ENCODE data around the gene SCFD2.

Gene SCFD2

GRCh38 chr4:52911684-52912294, 454.1 kb downstream of the SCFD2 start:
- DNase-seq, result peak; percentile 86

GRCh38 chr4:52910115-52910514, 455.7 kb downstream of the SCFD2 start:
- DNase-seq, result no peak

DNA sequence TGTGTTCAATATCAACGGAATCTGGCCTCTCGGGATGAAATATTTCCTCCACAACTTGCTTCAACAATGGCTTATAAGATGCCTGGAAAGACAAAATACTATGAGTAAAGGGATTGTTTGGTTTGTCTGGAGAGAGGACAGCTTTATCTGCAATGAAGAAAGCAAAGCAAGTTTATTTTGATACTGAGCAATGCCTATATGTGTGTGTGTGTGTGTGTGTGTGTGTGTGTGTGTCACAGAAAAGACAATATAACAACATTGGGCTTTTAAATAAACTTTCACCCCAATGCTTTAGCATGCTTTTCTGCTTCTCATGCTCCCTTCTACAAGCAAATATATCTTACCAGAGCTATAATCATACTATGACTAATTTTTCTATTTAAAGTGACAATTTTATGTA, 458.4 kb downstream of the SCFD2 start:
- no peak for DNase-seq

- DNase-seq, result no peak
Observed at GRCh38 chr4:52904421-52904820, 461.4 kb downstream of the SCFD2 start.

DNA sequence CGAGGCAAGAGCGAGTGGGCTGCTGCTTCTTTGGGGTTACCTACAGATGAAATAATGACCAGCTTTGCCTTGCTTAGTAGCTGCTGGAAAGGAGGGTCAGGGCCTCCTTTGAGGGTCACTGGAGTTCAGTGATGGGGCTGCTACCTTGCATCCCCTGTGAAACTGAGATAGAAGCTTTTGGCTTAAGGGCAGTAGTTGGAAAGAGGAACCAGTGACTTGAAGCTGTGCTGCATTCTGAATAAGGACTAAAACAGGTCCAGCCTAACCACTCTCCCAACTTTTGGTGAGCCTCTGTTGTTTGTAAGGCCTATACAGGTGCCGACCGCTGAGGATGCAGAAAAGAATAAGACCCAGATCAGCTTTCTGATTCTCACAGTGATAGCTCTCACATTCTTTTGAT, 462.6 kb downstream of the SCFD2 start:
- no peak for DNase-seq

- no peak for DNase-seq
Observed at GRCh38 chr4:52894443-52894842, 471.4 kb downstream of the SCFD2 start.

GRCh38 chr4:52892880-52893279, 473.0 kb downstream of the SCFD2 start:
- DNase-seq, result no peak

DNA sequence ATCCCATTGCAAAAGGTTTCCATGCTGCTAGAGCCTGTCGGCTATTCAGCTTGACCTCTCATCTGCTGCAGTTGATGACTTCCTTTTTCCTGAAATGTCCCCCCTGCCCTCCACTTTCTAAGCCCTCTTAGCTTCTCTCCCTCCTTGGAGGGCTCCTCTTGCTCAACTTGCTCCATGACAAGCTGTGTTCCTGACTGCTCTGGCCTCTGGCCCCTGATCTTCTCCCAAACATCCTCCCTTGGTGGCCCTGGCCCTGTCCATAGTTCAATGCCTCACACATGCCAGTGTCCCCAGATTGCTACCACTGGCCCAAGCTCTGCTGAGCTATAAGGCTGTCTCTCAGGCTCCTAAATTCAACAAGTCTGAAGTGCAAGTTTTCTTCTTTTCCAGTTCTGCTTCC, 474.1 kb downstream of the SCFD2 start:
- DNase-seq, result no peak

- no peak for DNase-seq
Observed at GRCh38 chr4:52890521-52890791, 475.4 kb downstream of the SCFD2 start.

DNA sequence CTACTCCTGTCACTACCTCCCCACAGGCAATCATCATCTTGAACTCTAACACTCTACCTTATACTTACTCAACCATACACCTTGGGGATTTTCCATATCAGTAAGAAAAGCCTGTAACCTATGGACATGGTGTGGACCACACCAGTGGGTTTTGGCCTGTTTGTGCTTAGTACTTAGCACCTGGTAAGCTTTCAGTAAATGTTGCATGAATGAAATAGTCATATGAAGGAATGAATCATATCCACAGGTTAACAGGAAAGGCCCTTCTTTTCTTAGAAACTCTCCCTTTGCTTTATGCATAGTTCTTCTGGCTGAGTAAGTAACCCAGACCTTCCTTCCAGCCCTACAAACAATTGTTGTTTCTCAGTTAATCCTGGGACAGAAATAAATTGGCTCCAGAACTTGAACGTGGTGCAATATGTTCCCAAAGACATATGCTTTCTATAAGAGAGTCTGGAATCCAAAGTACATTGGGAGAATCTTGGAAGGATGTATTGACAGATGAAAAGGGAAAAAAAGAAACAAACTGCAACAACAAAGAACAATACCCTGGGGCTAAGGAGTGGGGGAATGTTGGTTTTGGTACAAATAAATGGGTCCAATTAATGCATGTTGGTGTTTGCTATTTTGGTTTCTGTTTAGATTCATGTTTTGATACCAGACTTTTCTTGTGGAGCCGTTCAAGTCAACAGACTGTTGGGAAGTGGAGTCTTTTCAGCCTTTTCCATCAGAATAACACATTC, 475.9 kb downstream of the SCFD2 start:
- DNase-seq, result no peak

GRCh38 chr4:52889354-52889753, 476.5 kb downstream of the SCFD2 start:
- DNase-seq, result no peak

GRCh38 chr4:52884994-52885393, 480.9 kb downstream of the SCFD2 start:
- DNase-seq, result no peak

DNA sequence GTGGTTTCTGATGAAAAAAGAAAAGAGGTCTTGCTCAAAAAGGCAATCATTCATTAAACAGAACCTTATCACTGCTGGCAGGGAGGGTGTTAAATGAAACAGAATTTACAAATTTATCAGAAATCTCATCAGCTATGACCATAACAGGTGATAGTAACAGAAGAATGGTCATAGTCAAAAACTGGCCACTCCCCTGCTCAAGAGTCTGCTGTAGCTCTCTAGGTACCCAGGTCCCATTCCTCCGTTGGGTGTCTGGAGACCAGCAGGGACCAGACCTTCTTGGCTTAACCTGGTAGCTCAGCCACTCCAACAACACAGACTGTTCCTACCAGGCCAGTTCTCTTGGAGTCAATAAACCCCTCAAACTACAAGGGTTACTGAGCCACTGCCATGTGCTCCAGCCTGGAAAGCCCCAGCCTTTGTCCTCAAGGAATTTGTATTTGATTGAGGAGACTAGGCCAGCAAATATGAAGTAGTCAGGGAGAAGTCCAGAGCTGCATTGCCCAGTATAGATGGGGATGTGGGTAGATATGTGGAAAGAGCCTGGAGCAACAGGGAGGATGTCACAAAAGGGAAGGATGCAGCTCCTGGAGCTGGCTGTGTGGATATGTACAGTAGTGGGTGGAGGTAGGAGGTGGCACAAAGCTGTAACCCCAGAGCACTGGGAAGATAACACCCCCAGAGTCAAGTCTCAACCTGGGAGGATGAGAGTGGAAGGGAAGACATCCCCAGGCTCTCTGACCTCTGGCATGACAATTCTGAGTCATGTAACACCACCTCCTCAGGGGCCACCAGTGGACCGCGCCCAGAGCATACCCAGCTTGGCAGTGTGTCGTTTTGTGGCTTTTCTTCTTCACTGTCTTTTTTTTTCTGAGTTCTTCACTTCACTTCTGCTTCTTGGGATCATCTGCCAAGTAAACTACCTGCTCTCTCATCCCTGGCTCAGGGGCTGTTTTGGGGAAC, 481.9 kb downstream of the SCFD2 start:
- no peak for DNase-seq

- no peak for DNase-seq
Observed at GRCh38 chr4:52883183-52883621, 482.7 kb downstream of the SCFD2 start.

- no peak for DNase-seq
Observed at GRCh38 chr4:52880994-52881393, 484.9 kb downstream of the SCFD2 start.

GRCh38 chr4:52879471-52879870, 486.4 kb downstream of the SCFD2 start:
- DNase-seq, result peak; percentile 6

DNA sequence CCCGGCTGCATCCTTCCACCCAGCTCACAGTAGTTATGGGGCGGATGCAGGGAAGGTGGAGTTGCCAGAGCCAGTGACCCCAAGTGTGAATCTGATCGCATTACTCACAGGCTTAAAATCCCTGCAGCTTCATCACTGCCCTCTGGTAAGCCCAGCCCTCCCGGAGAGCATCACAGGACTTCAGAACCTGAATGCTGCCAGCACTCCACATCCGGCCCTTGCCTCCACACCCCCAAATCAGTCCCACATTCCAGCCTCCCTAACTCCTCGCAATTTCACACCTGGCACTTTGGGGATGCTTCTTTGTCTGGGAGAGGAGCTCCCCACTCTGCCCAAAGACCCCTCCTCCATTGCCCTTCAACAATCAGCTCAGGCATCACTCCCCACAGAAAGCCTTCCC, 488.2 kb downstream of the SCFD2 start:
- no peak for DNase-seq

GRCh38 chr4:52877036-52877435, 488.8 kb downstream of the SCFD2 start:
- DNase-seq, result no peak

- no peak for DNase-seq
Observed at GRCh38 chr4:52876069-52876468, 489.8 kb downstream of the SCFD2 start.

GRCh38 chr4:52874948-52875347, 490.9 kb downstream of the SCFD2 start:
- no peak for DNase-seq

DNA sequence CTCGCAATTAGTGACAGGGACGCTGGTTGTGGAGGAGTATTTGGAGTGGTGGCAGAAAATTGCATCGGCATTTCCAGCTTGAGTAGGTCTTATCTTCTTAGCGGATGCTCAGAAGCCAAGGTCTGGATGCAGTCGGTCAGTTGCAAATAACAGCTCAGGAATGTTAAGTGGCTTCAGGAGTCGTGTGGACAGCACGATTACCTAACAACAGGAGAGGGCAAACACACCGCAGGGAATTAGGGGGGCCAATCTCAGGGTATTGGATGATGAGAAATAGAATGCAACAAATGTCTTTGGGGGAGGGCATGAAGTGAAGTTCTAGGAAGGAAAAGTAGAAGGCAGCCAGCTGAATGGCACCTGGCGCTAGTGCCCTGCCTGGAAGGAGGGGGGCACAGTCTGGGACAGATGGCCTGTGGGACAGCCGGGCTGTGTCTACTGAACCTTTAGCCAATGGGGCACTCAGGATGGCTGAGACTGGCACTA, 492.0 kb downstream of the SCFD2 start:
- DNase-seq, result no peak

DNA sequence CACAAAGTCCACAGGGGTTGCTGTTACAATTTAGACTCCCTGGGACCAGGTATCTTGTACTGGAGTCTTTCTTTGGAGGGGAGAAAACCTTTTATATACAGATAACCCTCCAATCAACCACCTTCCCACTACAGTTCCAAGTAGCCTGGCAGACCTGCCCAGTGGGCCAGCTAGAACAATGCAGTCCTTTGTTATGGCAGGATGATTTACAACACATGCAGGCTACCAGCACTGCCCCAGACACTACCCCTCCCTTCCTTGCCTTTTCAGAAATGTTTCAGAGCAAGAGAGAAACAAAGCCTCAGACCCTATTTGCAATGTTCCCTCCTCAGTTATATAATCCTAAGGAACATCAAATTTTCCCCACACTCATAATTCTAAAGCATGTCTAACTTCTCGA, 492.7 kb downstream of the SCFD2 start:
- DNase-seq, result no peak

- no peak for DNase-seq
Observed at GRCh38 chr4:52870225-52870624, 495.6 kb downstream of the SCFD2 start.

DNA sequence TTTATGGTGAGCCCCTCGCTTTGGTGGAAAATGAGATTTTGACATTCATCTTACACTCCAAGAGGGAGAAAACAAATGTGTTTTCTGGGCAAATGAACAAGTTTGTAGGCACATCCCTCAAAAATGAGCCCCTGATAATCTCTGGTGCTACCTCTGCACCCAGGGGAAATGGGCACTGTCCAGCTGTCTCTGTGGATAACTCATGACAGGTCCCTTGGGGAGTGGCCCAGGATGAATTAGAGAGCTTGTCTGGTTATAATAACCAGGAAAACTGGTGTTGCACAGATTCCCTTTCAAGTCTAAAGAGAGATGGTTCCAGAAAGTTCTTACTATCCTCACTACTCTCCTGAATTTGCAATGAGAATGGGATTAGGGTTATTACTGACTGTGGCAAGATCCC, 496.2 kb downstream of the SCFD2 start:
- no peak for DNase-seq

Measured in activated CD8-positive, alpha-beta memory T cell treated with anti-CD3 and anti-CD28 coated beads, Interleukin-2, amount 50 U/mL, for 48 hours (primary cell).